Measurements from ENCODE around the gene PLEK. TPM values are rescaled to one million over a fixed set of nuclear protein-coding genes. Genes with fewer than 3 reads are reported as not detected.
"Not testable (repeated sequence)": the region's sequence is repeated elsewhere in the genome, so short reads cannot be mapped to it uniquely, and the experiment has no call there.

PLEK gene
- total RNA-seq, 4 donors from 2014 or later: 0.34 to 8.2 (median 3.4) TPM

- Histone ChIP-seq H3K36me3 (no peaks in the 10 kb centered on the region), H3K9me3 (no peaks in the 10 kb centered on the region), H3K4me1 (no peaks in the 10 kb centered on the region), H3K27me3 (peaks cover 0 to 35% (median 3%) of the 10 kb centered on the region in 4 donors), H3K27ac (no peak overlapping the region), H3K4me3 (no peak overlapping the region)
- no peak for DNase-seq
- TF ChIP-seq CTCF (IDR thresholded peaks at IDR 0.05) (no peak), POLR2A (IDR thresholded peaks at IDR 0.05) (no peak)
- WGBS, 2 donors: 83 to 91% methylated on average over 1 of the region's 1 CpG
- intact Hi-C loops (cut with DNase I): no loop called here
Observed at GRCh38 chr2:68342470-68342869, 22.6 kb upstream of the PLEK start.

GRCh38 chr2:68344031-68344430 is 21.1 kb upstream of the PLEK start:
- H3K4me3 ChIP-seq: no peak overlapping the region
- H3K4me1 ChIP-seq: no peaks in the 10 kb centered on the region
- no peak for DNase-seq
- H3K36me3 ChIP-seq: no peaks in the 10 kb centered on the region
- no peaks in the 10 kb centered on the region for H3K9me3 ChIP-seq
- H3K27me3 ChIP-seq: peaks cover 0 to 33% (median 3%) of the 10 kb centered on the region in 4 donors
- intact Hi-C loops (cut with DNase I): no loop called here
- 17 to 25% methylated on average over 1 of the region's 1 CpG for WGBS, 2 donors
- no peak overlapping the region for H3K27ac ChIP-seq
- TF ChIP-seq CTCF (IDR thresholded peaks at IDR 0.05) (no peak), POLR2A (IDR thresholded peaks at IDR 0.05) (no peak)

- no peaks in the 10 kb centered on the region for H3K36me3 ChIP-seq
- TF ChIP-seq CTCF (IDR thresholded peaks at IDR 0.05): no peak
- no peaks in the 10 kb centered on the region for H3K4me1 ChIP-seq
- H3K9me3 ChIP-seq: no peaks in the 10 kb centered on the region
- intact Hi-C loops (cut with DNase I): no loop called here
- WGBS, 2 donors: 82 to 86% methylated on average over 7 to 9 of the region's 9 CpGs
- H3K4me3 ChIP-seq: no peak overlapping the region
- DNase-seq: no peak
- H3K27ac ChIP-seq: no peak overlapping the region
- peaks cover 0 to 27% (median 3%) of the 10 kb centered on the region in 4 donors for H3K27me3 ChIP-seq
Observed at GRCh38 chr2:68345129-68345875, 19.8 kb upstream of the PLEK start.

- peaks cover 0 to 18% (median 0%) of the 10 kb centered on the region in 4 donors for H3K27me3 ChIP-seq
- H3K4me3 ChIP-seq; H3K36me3 ChIP-seq; H3K4me1 ChIP-seq; H3K9me3 ChIP-seq; DNase-seq; H3K27ac ChIP-seq; intact Hi-C loops (cut with DNase I): not testable (repeated sequence)
- WGBS, 2 donors: 74 to 80% methylated on average over 4 of the region's 4 CpGs
Observed at GRCh38 chr2:68349091-68349490, 16.0 kb upstream of the PLEK start.

GRCh38 chr2:68351997-68352396 is 13.1 kb upstream of the PLEK start:
- intact Hi-C loops (cut with DNase I): no loop called here
- 78 to 82% methylated on average over 6 of the region's 6 CpGs for WGBS, 2 donors
- no peak for DNase-seq

More at GRCh38 chr2:68351997-68352396, 13.1 kb upstream of the PLEK start:
- Histone ChIP-seq H3K27me3 (no peaks in the 10 kb centered on the region), H3K4me3 (no peak overlapping the region), H3K9me3 (no peaks in the 10 kb centered on the region), H3K27ac (no peak overlapping the region), H3K4me1 (no peaks in the 10 kb centered on the region), H3K36me3 (no peaks in the 10 kb centered on the region)
- TF ChIP-seq CTCF (IDR thresholded peaks at IDR 0.05) (no peak), POLR2A (IDR thresholded peaks at IDR 0.05) (no peak)
